ENCODE results near the gene SENP1. TPM values are rescaled to one million over a fixed set of nuclear protein-coding genes. Genes with fewer than 3 reads are reported as not detected.

The SENP1 gene
- total RNA-seq, 1 experiment from 2014 or later = 26.7 TPM

- DNase-seq = no peak
- H3K36me3 ChIP-seq (replicated peaks; ENCODE audit: control insufficient read depth, insufficient read depth, low read length) = peaks cover 10% of the 10 kb centered on the region
- H3K4me3 ChIP-seq (ENCODE audit: insufficient read depth, low read depth, low read length) = no peak overlapping the region
- no peaks in the 10 kb centered on the region for H3K27me3 ChIP-seq (ENCODE audit: control insufficient read depth, insufficient read depth, low read length)
These were observed 38.5 kb downstream of the SENP1 start for GRCh38 chr12:48067250-48067938.

- Histone ChIP-seq H3K4me3 (ENCODE audit: insufficient read depth, low read depth, low read length) (no peak overlapping the region), H3K27me3 (ENCODE audit: control insufficient read depth, insufficient read depth, low read length) (no peaks in the 10 kb centered on the region), H3K36me3 (replicated peaks; ENCODE audit: control insufficient read depth, insufficient read depth, low read length) (peaks cover 9% of the 10 kb centered on the region)
- no peak for DNase-seq
These were observed 40.8 kb downstream of the SENP1 start for GRCh38 chr12:48065041-48065440.

- no peak overlapping the region for H3K4me3 ChIP-seq (ENCODE audit: insufficient read depth, low read depth, low read length)
- peaks cover 8% of the 10 kb centered on the region for H3K36me3 ChIP-seq (replicated peaks; ENCODE audit: control insufficient read depth, insufficient read depth, low read length)
- H3K27me3 ChIP-seq (ENCODE audit: control insufficient read depth, insufficient read depth, low read length) = no peaks in the 10 kb centered on the region
- DNase-seq = no peak
These were observed 42.3 kb downstream of the SENP1 start for GRCh38 chr12:48063530-48063929.

GRCh38 chr12:48061938-48062719 lies 43.8 kb downstream of the SENP1 start:
- peak; percentile 3 for DNase-seq
- H3K27me3 ChIP-seq (ENCODE audit: control insufficient read depth, insufficient read depth, low read length) = no peaks in the 10 kb centered on the region
- H3K36me3 ChIP-seq (replicated peaks; ENCODE audit: control insufficient read depth, insufficient read depth, low read length) = peaks cover 8% of the 10 kb centered on the region
- no peak overlapping the region for H3K4me3 ChIP-seq (ENCODE audit: insufficient read depth, low read depth, low read length)

- H3K27me3 ChIP-seq (ENCODE audit: control insufficient read depth, insufficient read depth, low read length) = no peaks in the 10 kb centered on the region
- no peak overlapping the region for H3K4me3 ChIP-seq (ENCODE audit: insufficient read depth, low read depth, low read length)
- H3K36me3 ChIP-seq (replicated peaks; ENCODE audit: control insufficient read depth, insufficient read depth, low read length) = peaks cover 8% of the 10 kb centered on the region
- no peak for DNase-seq
These were observed 45.4 kb downstream of the SENP1 start for GRCh38 chr12:48060474-48060873.

GRCh38 chr12:48058771-48059170 lies 47.1 kb downstream of the SENP1 start:
- H3K36me3 ChIP-seq (replicated peaks; ENCODE audit: control insufficient read depth, insufficient read depth, low read length) = peaks cover 4% of the 10 kb centered on the region
- no peak for DNase-seq
- H3K27me3 ChIP-seq (ENCODE audit: control insufficient read depth, insufficient read depth, low read length) = no peaks in the 10 kb centered on the region
- no peak overlapping the region for H3K4me3 ChIP-seq (ENCODE audit: insufficient read depth, low read depth, low read length)

- H3K36me3 ChIP-seq (replicated peaks; ENCODE audit: control insufficient read depth, insufficient read depth, low read length) = no peaks in the 10 kb centered on the region
- H3K27me3 ChIP-seq (ENCODE audit: control insufficient read depth, insufficient read depth, low read length) = no peaks in the 10 kb centered on the region
- no peak overlapping the region for H3K4me3 ChIP-seq (ENCODE audit: insufficient read depth, low read depth, low read length)
- no peak for DNase-seq
These were observed 50.7 kb downstream of the SENP1 start for GRCh38 chr12:48054955-48055821.

GRCh38 chr12:48053883-48054282 lies 52.0 kb downstream of the SENP1 start:
- no peak for DNase-seq
- Histone ChIP-seq H3K36me3 (replicated peaks; ENCODE audit: control insufficient read depth, insufficient read depth, low read length) (no peaks in the 10 kb centered on the region), H3K27me3 (ENCODE audit: control insufficient read depth, insufficient read depth, low read length) (no peaks in the 10 kb centered on the region), H3K4me3 (ENCODE audit: insufficient read depth, low read depth, low read length) (no peak overlapping the region)

GRCh38 chr12:48053122-48053521 lies 52.8 kb downstream of the SENP1 start:
- H3K36me3 ChIP-seq (replicated peaks; ENCODE audit: control insufficient read depth, insufficient read depth, low read length) = no peaks in the 10 kb centered on the region
- no peak for DNase-seq
- H3K4me3 ChIP-seq (ENCODE audit: insufficient read depth, low read depth, low read length) = no peak overlapping the region
- no peaks in the 10 kb centered on the region for H3K27me3 ChIP-seq (ENCODE audit: control insufficient read depth, insufficient read depth, low read length)

- DNase-seq = no peak
- Histone ChIP-seq H3K27me3 (ENCODE audit: control insufficient read depth, insufficient read depth, low read length) (no peaks in the 10 kb centered on the region), H3K36me3 (replicated peaks; ENCODE audit: control insufficient read depth, insufficient read depth, low read length) (peaks cover 1% of the 10 kb centered on the region; the same call in 1 of the 2 replicates), H3K4me3 (ENCODE audit: insufficient read depth, low read depth, low read length) (no peak overlapping the region)
These were observed 54.2 kb downstream of the SENP1 start for GRCh38 chr12:48051681-48052080.

- H3K4me3 ChIP-seq (ENCODE audit: insufficient read depth, low read depth, low read length) = no peak overlapping the region
- no peaks in the 10 kb centered on the region for H3K27me3 ChIP-seq (ENCODE audit: control insufficient read depth, insufficient read depth, low read length)
- H3K36me3 ChIP-seq (replicated peaks; ENCODE audit: control insufficient read depth, insufficient read depth, low read length) = peaks cover 5% of the 10 kb centered on the region
- no peak for DNase-seq
These were observed 55.7 kb downstream of the SENP1 start for GRCh38 chr12:48050174-48050573.

GRCh38 chr12:48045965-48046518 lies 59.8 kb downstream of the SENP1 start:
- H3K4me3 ChIP-seq (ENCODE audit: insufficient read depth, low read depth, low read length) = no peak overlapping the region
- H3K27me3 ChIP-seq (ENCODE audit: control insufficient read depth, insufficient read depth, low read length) = no peaks in the 10 kb centered on the region
- no peak for DNase-seq
- peaks cover 8% of the 10 kb centered on the region for H3K36me3 ChIP-seq (replicated peaks; ENCODE audit: control insufficient read depth, insufficient read depth, low read length)

- Histone ChIP-seq H3K27me3 (ENCODE audit: control insufficient read depth, insufficient read depth, low read length) (no peaks in the 10 kb centered on the region), H3K36me3 (replicated peaks; ENCODE audit: control insufficient read depth, insufficient read depth, low read length) (peaks cover 8% of the 10 kb centered on the region), H3K4me3 (ENCODE audit: insufficient read depth, low read depth, low read length) (no peak overlapping the region)
- DNase-seq = no peak
These were observed 60.6 kb downstream of the SENP1 start for GRCh38 chr12:48045061-48045846.

GRCh38 chr12:48044396-48044795 lies 61.5 kb downstream of the SENP1 start:
- Histone ChIP-seq H3K4me3 (ENCODE audit: insufficient read depth, low read depth, low read length) (no peak overlapping the region), H3K36me3 (replicated peaks; ENCODE audit: control insufficient read depth, insufficient read depth, low read length) (peaks cover 8% of the 10 kb centered on the region), H3K27me3 (ENCODE audit: control insufficient read depth, insufficient read depth, low read length) (no peaks in the 10 kb centered on the region)
- no peak for DNase-seq

Measured in H7 (cell line).